ENCODE results near the gene ELL.

Gene ELL

GRCh38 chr19:18466354-18466753 is 55.5 kb downstream of the ELL start:
- no peak for DNase-seq

- DNase-seq = no peak
Observed at GRCh38 chr19:18465964-18466339, 55.9 kb downstream of the ELL start.

GRCh38 chr19:18465214-18465963 is 56.5 kb downstream of the ELL start:
- no peak for DNase-seq

- DNase-seq = no peak
Observed at GRCh38 chr19:18464646-18465045, 57.2 kb downstream of the ELL start.

- no peak for DNase-seq
Observed at GRCh38 chr19:18461471-18461870, 60.4 kb downstream of the ELL start.

GRCh38 chr19:18460900-18461299 is 61.0 kb downstream of the ELL start:
- no peak for DNase-seq

GRCh38 chr19:18457483-18458331 is 64.2 kb downstream of the ELL start:
- no peak for DNase-seq

- DNase-seq = no peak
Observed at GRCh38 chr19:18456974-18457373, 64.9 kb downstream of the ELL start.

GRCh38 chr19:18456279-18456678 is 65.6 kb downstream of the ELL start:
- DNase-seq = no peak

GRCh38 chr19:18453269-18454024 is 68.4 kb downstream of the ELL start:
- no peak for DNase-seq

- DNase-seq = no peak
Observed at GRCh38 chr19:18452386-18452785, 69.5 kb downstream of the ELL start.

GRCh38 chr19:18450931-18451836 is 70.7 kb downstream of the ELL start:
- DNase-seq = peak; percentile 91

- DNase-seq = no peak
Observed at GRCh38 chr19:18450021-18450930, 71.6 kb downstream of the ELL start.

GRCh38 chr19:18449552-18449951 is 72.3 kb downstream of the ELL start:
- DNase-seq = no peak

- peak; percentile 73 for DNase-seq
Observed at GRCh38 chr19:18446811-18447359, 75.0 kb downstream of the ELL start.

- peak; percentile 68 for DNase-seq
Observed at GRCh38 chr19:18446145-18446810, 75.6 kb downstream of the ELL start.

GRCh38 chr19:18445262-18445948 is 76.5 kb downstream of the ELL start:
- DNase-seq = no peak

- no peak for DNase-seq
Observed at GRCh38 chr19:18444513-18444912, 77.4 kb downstream of the ELL start.

- DNase-seq = no peak
Observed at GRCh38 chr19:18443831-18444230, 78.0 kb downstream of the ELL start.

GRCh38 chr19:18443406-18443805 is 78.5 kb downstream of the ELL start:
- no peak for DNase-seq
